H1 (cell line): ENCODE data around the gene TPD52L2. TPM values are rescaled to one million over a fixed set of nuclear protein-coding genes. Genes with fewer than 3 reads are reported as not detected.

Source experiments
- CBX5 ChIP-seq: fragments of 300-800, 300-1000 bp; sonication (generic); IDR thresholded peaks from 2 replicates; pipeline ENCODE4 v1.7.1; 2016; ENCODE audit warnings: antibody characterized with exemption, low read length, low read depth
- CBX8 ChIP-seq: fragments of 300-800, 300-1000 bp; sonication (generic); IDR thresholded peaks from 2 replicates; pipeline ENCODE4 v1.7.1; 2016; ENCODE audit warnings: low read depth, low read length, borderline replicate concordance
- JUND ChIP-seq: IDR thresholded peaks from 2 replicates; pipeline ENCODE4 v1.6.1; 2011; ENCODE audit warnings: mild to moderate bottlenecking, improper control_type of control experiment, low read length
- KDM5A ChIP-seq: fragments of 200-600 bp; IDR thresholded peaks from 2 replicates; pipeline ENCODE4 v1.7.1; 2012; ENCODE audit warnings: mild to moderate bottlenecking, low read length, inconsistent platforms, mixed read lengths
- SIN3A ChIP-seq, 2 experiments: IDR thresholded peaks in 1 of 2; conservative IDR thresholded peaks in 1 of 2; 2 replicates each; pipeline ENCODE4 v1.6.1; 2011 to 2012; ENCODE audit warnings: low read length in 2 of 2, improper control_type of control experiment in 1 of 2, low read depth in 1 of 2, mild to moderate bottlenecking in 1 of 2
- TEAD4 ChIP-seq: IDR thresholded peaks from 2 replicates; pipeline ENCODE4 v1.6.1; 2012; ENCODE audit warnings: low read depth, low read length, inconsistent platforms, mixed read lengths
- ZNF274 ChIP-seq: IDR thresholded peaks from 2 replicates; pipeline ENCODE4 v1.7.0; 2012; ENCODE audit warnings: low read length, borderline replicate concordance; ENCODE audit errors: extremely low read depth
- polyA plus RNA-seq, 7 experiments: library from polyadenylated mRNA; depleted of rRNA in 3 of 7; stranded (reverse) in 5 of 7; unstranded in 2 of 7; fragments of >200 nt in 5 of 7; fragments of 200-250 nt in 2 of 7; gene quantifications; 1 replicate in 5 of 7; 2 replicates in 1 of 7; 4 replicates in 1 of 7; pipeline versions ENCODE4 v1.2.1 to v1.2.3, GENCODE V29; 2011 to 2013; ENCODE audit warnings: missing spikeins in 2 of 7, mixed read lengths in 2 of 7
- total RNA-seq: library from RNA; stranded (reverse); fragmentation: NEBNext Ultra II Directional; extraction: Animal tissue kit (Norgen Biotek cat#: 25700); gene quantifications from 2 replicates; pipeline ENCODE4 v1.2.1, GENCODE V29; 2021

Gene TPD52L2
- total and polyA plus RNA-seq, 2 of the 8 experiments (the other 6 are each of a cell fraction or from before 2014, with no cell fraction given), result 77.1 to 80.2 TPM

- TF ChIP-seq TEAD4 (no peak), CBX5 (no peak), JUND (no peak), SIN3A (conservative IDR thresholded peaks at IDR 0.05 in 1 of 2, IDR thresholded peaks at IDR 0.05 in 1 of 2; ENCODE audit: low read depth in 1 of 2, low read length in 2 of 2) (no peak), KDM5A (no peak), CBX8 (no peak), ZNF274 (no peak)
Observed at GRCh38 chr20:63898882-63899558, 34.0 kb downstream of the TPD52L2 start (continued).
